Upper lobe of right lung (tissue), 1 donor: Measurements from ENCODE around the gene PA2G4. TPM values are rescaled to one million over a fixed set of nuclear protein-coding genes. Genes with fewer than 3 reads are reported as not detected.

ENCODE experiments used
- ATAC-seq: fragments of 200-7000 bp; cut with Tn5 transposase; one replicate; pipeline ENCODE4 v1.9.1; 2020; ENCODE audit warnings: mild to moderate bottlenecking, moderate library complexity
- DNase-seq: peaks from one replicate; pipeline ENCODE4 v3.0.0-alpha.2; 2020
- H3K27ac ChIP-seq: fragments of 200-600 bp; one replicate; pipeline ENCODE4 v1.8.0; 2022
- H3K27me3 ChIP-seq: fragments of 200-600 bp; one replicate; pipeline ENCODE4 v1.8.0; 2022; ENCODE audit warnings: mild to moderate bottlenecking
- H3K36me3 ChIP-seq: fragments of 200-600 bp; one replicate; pipeline ENCODE4 v1.8.0; 2022
- H3K4me1 ChIP-seq: fragments of 200-600 bp; one replicate; pipeline ENCODE4 v1.8.0; 2022
- H3K4me3 ChIP-seq: fragments of 200-600 bp; one replicate; pipeline ENCODE4 v1.8.0; 2022; ENCODE audit warnings: mild to moderate bottlenecking
- H3K9me3 ChIP-seq: fragments of 200-600 bp; one replicate; pipeline ENCODE4 v1.8.0; 2022
- intact Hi-C: fragments of 100-400 bp; cut with DNase I; formaldehyde crosslinking; loops from one replicate; pipeline ENCODE4 v1.11.0; 2022
- total RNA-seq: library from RNA; stranded (reverse); fragmentation: NEBNext Ultra II Directional; extraction: Animal tissue kit (Norgen Biotek cat#: 25700); gene quantifications from one replicate; pipeline ENCODE4 v1.2.1, GENCODE V29; 2021
- TF ChIP-seq, protein P1 (sequence below): fragments of 200-600 bp; IDR thresholded peaks from one replicate; pipeline ENCODE4 v1.8.0; 2022; ENCODE audit warnings: antibody characterized with exemption
- donor health status: DM: no; HTN: yes; CAD: no; lungs with severe emphysema.

PA2G4 gene
- total RNA-seq, 1 donor from 2014 or later: 71.4 TPM

DNA sequence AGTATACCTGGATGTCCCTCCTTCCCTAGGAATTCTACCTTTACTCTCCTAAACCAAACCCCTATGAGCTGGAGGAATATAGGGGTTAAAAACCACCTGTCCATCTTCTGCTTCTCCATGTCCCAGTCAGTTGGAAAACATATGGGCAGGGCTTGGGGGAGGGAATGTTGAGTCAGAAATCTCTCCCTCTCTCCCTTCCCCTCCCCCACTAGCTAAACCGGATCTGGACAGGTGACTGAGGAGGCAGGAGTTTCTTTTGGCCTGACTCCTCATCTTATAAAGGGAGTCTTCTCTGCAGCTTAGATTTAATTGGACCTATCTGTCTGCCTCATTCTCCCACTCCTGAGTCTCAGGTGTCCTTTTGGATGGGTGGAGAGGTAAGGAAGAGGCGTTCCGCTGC is 18.3 kb upstream of the PA2G4 start:
- Histone ChIP-seq H3K4me1 (peaks cover 7% of the 10 kb centered on the region), H3K36me3 (no peaks in the 10 kb centered on the region), H3K27ac (no peak overlapping the region), H3K4me3 (no peak overlapping the region), H3K9me3 (no peaks in the 10 kb centered on the region), H3K27me3 (peaks cover 1% of the 10 kb centered on the region)
- intact Hi-C loops: no loop called here
- DNase-seq: no peak
- peak; percentile 44 for ATAC-seq
- TF ChIP-seq, protein P1, sequence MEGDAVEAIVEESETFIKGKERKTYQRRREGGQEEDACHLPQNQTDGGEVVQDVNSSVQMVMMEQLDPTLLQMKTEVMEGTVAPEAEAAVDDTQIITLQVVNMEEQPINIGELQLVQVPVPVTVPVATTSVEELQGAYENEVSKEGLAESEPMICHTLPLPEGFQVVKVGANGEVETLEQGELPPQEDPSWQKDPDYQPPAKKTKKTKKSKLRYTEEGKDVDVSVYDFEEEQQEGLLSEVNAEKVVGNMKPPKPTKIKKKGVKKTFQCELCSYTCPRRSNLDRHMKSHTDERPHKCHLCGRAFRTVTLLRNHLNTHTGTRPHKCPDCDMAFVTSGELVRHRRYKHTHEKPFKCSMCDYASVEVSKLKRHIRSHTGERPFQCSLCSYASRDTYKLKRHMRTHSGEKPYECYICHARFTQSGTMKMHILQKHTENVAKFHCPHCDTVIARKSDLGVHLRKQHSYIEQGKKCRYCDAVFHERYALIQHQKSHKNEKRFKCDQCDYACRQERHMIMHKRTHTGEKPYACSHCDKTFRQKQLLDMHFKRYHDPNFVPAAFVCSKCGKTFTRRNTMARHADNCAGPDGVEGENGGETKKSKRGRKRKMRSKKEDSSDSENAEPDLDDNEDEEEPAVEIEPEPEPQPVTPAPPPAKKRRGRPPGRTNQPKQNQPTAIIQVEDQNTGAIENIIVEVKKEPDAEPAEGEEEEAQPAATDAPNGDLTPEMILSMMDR: no peak

DNA sequence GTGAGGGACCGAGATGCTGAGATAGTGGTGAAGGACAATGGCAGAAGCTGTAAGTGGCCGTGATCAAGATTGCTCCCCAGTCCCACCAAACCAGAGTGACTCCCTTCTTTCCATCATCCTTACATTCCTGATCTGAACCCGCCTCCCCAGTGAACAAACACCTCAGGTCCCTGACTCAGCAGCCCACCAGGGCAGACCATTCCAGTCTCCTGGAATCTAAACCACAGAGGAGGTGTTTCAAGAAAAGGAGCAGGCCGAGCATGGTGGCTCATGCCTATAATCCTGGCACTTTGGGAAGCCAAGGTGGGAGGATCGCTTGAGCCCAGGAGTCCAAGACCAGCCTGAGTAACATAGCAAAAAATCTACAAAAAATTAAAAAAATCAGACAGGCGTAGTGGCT is 17.8 kb upstream of the PA2G4 start:
- Histone ChIP-seq H3K27me3 (no peaks in the 10 kb centered on the region), H3K4me1 (peaks cover 7% of the 10 kb centered on the region), H3K27ac (no peak overlapping the region), H3K4me3 (no peak overlapping the region), H3K36me3 (no peaks in the 10 kb centered on the region), H3K9me3 (no peaks in the 10 kb centered on the region)
- TF ChIP-seq, protein P1: no peak
- ATAC-seq (no peak), DNase-seq (no peak)
- intact Hi-C loops: no loop called here

DNA sequence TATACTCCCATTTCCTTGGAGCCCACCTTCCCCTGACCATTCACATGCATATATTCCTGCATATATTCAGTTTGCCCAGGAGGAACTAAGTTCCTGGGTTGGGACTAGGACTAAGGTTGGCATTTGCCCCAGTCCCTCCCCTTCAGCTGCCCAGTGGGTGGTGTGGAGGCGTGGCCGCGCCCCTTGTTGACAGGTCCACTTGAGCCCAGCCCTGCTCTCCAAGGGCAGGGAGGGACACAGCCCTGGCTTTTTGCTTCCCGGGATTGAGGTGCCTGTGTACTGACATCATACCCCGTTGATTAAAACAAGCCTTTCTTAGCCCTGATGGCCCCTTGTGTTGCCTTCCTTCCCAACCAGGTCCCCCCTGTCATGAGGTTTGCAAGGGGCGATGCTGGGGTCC is 17.1 kb upstream of the PA2G4 start:
- H3K36me3 ChIP-seq: no peaks in the 10 kb centered on the region
- TF ChIP-seq, protein P1: no peak
- DNase-seq (peak; percentile 96), ATAC-seq (peak; percentile 97)
- H3K4me1 ChIP-seq: peaks cover 7% of the 10 kb centered on the region
- no peaks in the 10 kb centered on the region for H3K27me3 ChIP-seq
- no peak overlapping the region for H3K4me3 ChIP-seq
- intact Hi-C loops: no loop called here
- H3K27ac ChIP-seq: peak overlapping the region; percentile 72
- H3K9me3 ChIP-seq: no peaks in the 10 kb centered on the region

DNA sequence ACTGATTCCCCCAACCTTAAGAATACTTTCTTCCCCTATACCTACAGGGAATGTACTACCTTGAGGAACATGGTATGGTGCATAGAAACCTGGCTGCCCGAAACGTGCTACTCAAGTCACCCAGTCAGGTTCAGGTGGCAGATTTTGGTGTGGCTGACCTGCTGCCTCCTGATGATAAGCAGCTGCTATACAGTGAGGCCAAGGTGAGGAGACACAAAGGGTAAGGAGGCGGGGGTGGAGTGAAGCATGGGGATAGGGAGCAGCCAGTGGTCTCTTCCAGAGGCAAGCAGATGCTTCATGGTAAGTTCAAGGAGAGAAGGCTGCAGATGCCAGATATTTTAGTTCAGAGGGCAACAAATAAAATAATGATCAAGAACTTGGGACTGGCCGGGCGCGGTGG is 6.6 kb upstream of the PA2G4 start:
- Histone ChIP-seq H3K27ac (no peak overlapping the region), H3K4me3 (no peak overlapping the region), H3K27me3 (no peaks in the 10 kb centered on the region), H3K4me1 (no peaks in the 10 kb centered on the region), H3K9me3 (no peaks in the 10 kb centered on the region), H3K36me3 (peaks cover 10% of the 10 kb centered on the region)
- intact Hi-C loops: no loop called here
- TF ChIP-seq, protein P1: no peak
- DNase-seq (no peak), ATAC-seq (no peak)

DNA sequence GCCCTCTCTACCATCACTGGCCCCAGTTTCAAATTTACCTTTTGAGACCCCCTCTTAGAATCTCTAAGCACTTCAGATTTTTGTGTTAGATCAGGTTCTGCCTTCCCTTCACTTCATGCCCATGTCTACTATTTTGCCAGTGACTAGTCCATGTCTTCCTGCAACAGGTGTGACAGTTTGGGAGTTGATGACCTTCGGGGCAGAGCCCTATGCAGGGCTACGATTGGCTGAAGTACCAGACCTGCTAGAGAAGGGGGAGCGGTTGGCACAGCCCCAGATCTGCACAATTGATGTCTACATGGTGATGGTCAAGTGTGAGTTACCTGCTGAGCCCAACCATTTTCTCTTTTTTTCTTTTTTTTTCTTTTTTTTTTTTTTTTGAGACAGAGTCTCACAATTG is 5.8 kb upstream of the PA2G4 start:
- no peak for DNase-seq
- Histone ChIP-seq H3K36me3 (peaks cover 10% of the 10 kb centered on the region), H3K9me3 (no peaks in the 10 kb centered on the region), H3K4me1 (peaks cover 6% of the 10 kb centered on the region), H3K4me3 (no peak overlapping the region), H3K27me3 (no peaks in the 10 kb centered on the region), H3K27ac (no peak overlapping the region)
- TF ChIP-seq, protein P1: no peak
- intact Hi-C loops: no loop called here
- no peak for ATAC-seq

DNA sequence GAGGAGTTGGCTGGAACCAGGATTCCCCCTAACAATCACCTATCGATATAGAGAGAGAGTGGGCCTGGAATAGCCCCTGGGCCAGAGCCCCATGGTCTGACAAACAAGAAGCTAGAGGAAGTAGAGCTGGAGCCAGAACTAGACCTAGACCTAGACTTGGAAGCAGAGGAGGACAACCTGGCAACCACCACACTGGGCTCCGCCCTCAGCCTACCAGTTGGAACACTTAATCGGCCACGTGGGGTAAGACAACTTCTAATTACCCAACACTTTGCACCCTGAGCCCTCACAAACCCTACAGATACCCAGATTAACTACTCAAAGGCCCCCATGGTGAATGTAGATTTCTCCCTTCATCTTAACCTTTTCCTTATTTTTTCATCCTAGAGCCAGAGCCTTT is 4.6 kb upstream of the PA2G4 start:
- ATAC-seq: no peak
- Histone ChIP-seq H3K4me1 (peaks cover 8% of the 10 kb centered on the region), H3K27ac (no peak overlapping the region), H3K27me3 (no peaks in the 10 kb centered on the region), H3K4me3 (no peak overlapping the region), H3K36me3 (peaks cover 10% of the 10 kb centered on the region), H3K9me3 (no peaks in the 10 kb centered on the region)
- DNase-seq: no peak
- intact Hi-C loops: no loop called here
- TF ChIP-seq, protein P1: no peak
